GM10266 (cell line): Measurements from ENCODE around the gene LCP2.
A peak's percentile ranks its signal among the peaks of the same experiment; 100 is the strongest.

ENCODE experiments used
- DNase-seq: peaks from one replicate; pipeline ENCODE4 v3.0.0; 2012; ENCODE audit errors: extremely low spot score
- TF ChIP-seq, protein P1 (sequence below): IDR thresholded peaks from 2 replicates; pipeline ENCODE4 v1.5.1; 2012; ENCODE audit warnings: mild to moderate bottlenecking, low read depth; ENCODE audit not compliant: control insufficient read depth, insufficient read depth; ENCODE audit errors: missing control alignments

The LCP2 gene

DNA sequence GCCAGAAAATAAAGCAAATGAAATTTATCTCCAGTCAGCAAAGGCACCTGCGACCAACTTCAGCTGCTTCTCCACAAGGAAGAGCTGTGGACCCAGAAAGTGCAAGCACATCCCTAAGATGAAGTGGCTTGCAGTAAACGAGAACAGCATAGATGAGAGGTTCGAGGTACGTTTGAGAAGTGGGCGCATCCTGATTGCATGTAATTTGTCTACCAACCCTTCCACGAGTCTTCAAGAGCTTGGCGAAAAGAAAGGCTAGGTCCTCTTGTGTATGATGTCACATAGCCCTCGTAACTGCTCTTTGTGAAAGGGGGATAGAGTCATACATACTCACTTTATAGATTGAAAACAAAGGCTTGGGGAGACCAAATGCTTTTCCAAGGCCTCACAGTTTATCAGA lies 6.0 kb upstream of the LCP2 start:
- no peak for DNase-seq
- TF ChIP-seq, protein P1, sequence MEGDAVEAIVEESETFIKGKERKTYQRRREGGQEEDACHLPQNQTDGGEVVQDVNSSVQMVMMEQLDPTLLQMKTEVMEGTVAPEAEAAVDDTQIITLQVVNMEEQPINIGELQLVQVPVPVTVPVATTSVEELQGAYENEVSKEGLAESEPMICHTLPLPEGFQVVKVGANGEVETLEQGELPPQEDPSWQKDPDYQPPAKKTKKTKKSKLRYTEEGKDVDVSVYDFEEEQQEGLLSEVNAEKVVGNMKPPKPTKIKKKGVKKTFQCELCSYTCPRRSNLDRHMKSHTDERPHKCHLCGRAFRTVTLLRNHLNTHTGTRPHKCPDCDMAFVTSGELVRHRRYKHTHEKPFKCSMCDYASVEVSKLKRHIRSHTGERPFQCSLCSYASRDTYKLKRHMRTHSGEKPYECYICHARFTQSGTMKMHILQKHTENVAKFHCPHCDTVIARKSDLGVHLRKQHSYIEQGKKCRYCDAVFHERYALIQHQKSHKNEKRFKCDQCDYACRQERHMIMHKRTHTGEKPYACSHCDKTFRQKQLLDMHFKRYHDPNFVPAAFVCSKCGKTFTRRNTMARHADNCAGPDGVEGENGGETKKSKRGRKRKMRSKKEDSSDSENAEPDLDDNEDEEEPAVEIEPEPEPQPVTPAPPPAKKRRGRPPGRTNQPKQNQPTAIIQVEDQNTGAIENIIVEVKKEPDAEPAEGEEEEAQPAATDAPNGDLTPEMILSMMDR: no peak

DNA sequence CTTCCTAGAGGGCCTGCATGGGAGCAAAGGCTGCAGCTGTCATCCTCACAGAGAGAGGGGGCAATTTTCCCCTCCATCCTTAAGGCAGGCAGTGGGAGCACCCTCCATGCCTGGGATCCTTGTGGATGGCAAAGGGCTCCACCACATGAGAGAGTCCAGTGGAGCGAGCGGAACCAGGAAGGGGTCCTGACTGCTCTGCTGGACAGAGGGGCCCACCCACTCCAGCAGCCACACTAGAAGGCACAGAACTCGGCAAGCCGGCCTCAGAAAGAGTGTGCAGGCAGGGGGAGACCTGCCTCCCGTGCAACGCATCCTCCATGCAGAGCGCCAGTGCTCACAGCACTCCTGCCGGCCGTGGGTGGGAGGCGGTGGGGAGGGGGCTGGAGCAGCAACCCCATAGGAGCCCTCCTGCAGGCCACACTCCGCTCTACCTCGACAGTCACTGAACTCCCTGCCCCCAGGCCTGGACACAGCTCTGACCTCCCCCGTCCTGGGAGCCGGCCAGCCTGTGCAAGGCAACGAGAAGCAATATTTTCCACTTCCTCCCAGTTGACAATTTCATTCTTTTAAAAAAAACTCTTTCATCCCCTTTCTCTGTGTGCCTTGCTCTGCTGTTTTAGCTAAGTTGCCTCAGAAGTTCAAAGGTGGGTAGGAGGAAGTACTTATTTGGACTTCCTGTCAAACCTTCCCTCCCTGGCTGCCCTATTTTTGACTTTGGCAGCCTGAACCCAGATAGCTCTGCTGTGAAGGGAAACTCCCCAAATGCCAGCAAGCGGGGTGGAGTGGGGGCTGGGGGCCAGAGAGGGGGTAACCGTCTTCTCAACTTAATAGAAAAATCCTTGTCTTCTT lies 5.3 kb upstream of the LCP2 start:
- DNase-seq: peak; percentile 68
- TF ChIP-seq, protein P1: no peak

DNA sequence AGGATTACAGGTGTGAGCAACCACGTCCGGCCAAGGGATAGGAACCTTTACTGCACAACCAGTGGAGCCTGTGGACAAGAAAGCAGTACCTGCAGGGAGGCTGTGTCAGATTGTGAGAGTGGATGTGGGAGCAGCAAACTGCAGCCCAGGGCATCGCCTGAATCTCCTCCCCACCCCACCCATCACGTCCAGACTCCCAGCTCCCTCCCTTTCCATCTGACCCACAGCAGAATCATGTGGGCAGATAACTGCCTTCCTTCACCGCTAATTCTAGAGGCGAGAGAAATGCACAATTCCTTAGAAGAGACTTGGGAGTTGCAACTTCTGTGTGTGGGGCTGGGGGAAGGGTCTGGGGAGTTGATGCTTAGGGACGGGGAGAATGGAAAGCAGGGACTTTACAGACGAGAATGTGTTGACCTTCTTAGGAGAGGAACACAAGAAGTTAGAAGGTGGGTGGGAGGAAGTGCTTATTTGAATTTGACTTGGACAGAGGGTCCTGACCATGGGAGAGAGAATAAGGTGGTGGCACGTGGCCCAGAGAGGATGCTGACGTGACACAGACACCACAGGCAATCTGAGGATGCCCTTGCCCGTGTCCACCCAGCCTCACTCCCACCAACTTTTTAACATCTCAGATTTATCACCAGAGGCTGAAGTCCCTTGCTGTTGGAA lies 4.5 kb upstream of the LCP2 start:
- TF ChIP-seq, protein P1: no peak
- no peak for DNase-seq

DNA sequence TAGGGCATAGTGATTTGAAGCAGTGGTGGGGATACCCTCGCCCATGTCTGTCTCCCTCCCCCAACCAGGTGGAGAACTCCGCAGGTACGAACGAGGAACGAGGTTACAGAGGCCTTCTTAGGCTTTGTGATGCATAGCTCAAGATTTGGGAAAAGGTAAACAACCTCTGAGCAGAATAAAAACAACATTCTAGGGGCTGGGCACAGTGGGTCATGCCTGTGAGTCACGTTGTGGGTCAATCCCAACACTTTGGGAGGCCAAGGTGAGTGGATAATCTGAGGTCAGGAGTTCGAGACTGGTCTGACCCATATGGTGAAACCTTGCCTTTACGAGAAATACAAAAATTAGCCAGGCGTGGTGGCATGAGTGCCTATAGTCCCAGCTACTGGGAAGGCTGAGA lies 3.6 kb upstream of the LCP2 start:
- DNase-seq: no peak
- TF ChIP-seq, protein P1: no peak

DNA sequence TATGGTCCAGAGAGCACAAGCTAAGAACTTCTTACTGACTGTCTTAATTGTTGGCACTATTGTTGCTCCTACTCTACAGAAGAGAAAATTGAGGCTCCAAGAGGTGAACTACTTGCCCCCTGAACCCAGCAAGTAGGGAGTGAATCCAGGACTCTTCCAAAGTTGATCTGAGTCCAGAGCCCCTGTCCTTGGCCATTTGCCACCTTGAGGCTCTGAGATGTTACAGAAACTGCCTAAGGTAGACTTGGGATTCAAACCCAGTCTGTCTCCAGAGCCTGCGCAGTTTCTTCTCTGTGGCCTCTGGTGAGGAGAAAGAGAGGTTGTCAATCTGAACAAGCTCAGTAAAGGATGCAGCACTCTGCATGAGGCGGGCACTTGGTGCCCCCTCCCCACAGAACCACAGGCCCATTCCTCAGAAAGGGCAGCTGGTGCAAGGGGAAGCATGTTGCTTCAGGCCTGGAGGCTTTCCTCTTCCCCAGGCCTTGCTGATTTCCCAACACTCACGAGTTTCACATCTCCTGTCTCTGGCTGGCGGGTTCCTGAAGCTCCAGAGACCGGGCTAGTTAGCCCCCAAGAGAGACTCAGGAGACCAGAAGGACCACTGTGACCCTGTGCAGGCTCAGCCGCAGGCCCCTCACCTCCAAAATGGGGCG lies 2.9 kb upstream of the LCP2 start:
- TF ChIP-seq, protein P1: no peak
- DNase-seq: no peak

DNA sequence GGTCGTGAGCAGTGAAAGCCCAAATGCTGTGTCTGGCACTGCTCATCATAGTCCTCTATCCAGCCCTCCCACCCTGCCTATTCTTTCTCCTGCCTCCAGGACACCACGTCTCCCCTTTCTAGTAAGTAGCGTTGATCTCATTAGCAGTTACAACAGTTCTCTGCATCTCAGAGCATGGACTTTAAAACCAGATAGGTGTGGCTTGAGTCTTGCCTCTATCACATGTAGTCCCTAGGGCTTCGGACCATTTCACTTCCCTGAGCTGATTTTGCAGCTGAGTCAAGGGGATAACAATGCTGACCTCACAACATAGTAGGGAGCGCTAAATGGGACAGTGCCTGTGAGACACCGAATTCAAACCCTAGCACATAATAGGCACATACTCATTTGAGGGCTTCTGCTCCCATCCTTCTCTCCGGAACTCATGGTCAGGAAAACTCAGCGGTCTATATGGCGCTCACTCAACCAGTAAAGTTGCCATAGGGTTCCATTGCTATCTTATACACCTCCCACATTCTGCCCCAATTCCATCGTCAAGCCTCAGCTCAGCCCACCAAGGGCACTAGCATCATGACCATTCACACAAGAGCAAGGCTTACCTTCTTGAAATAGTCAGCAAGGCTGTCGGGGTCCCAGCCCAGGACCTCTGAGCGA lies 515 bp downstream of the LCP2 start:
- DNase-seq: peak; percentile 26
- TF ChIP-seq, protein P1: no peak
